Left colon (tissue), 2 donors: Measurements from ENCODE around the gene FAAH. TPM values are rescaled to one million over a fixed set of nuclear protein-coding genes. Genes with fewer than 3 reads are reported as not detected.
"Not testable (repeated sequence)": the region's sequence is repeated elsewhere in the genome, so short reads cannot be mapped to it uniquely, and the experiment has no call there.

ENCODE experiments used
- ATAC-seq: fragments of 200-7000 bp; cut with Tn5 transposase; one replicate; pipeline ENCODE4 v1.9.1; 2020; ENCODE audit warnings: mild to moderate bottlenecking, moderate library complexity
- DNase-seq, 2 donors: peaks; one replicate each; pipeline ENCODE4 v3.0.0-alpha.2; 2020
- intact Hi-C, 2 donors: fragments of 100-400 bp; cut with DNase I in 1 of 2; cut with micrococcal nuclease in 1 of 2; formaldehyde crosslinking; loops; one replicate each; pipeline versions ENCODE4 v1.11.2 to v1.14.0; 2022; cut with DNase I, micrococcal nuclease
- long read RNA-seq: library from polyadenylated mRNA; unstranded; transcript quantifications from one replicate; pipeline ENCODE4 v2.0.0, GENCODE V29; 2021
- total RNA-seq, 2 donors: library from RNA; stranded (reverse); fragmentation: NEBNext Ultra II Directional; extraction: Animal tissue kit (Norgen Biotek cat#: 25700); gene quantifications; one replicate each; pipeline ENCODE4 v1.2.1, GENCODE V29; 2021
- donor health status: DM: no; HTN: no; CAD: no.
- donor health status: DM: yes; HTN: yes; CAD: no.

Gene FAAH
- total RNA-seq: 10 to 100 TPM; 71.1 to 84.5 TPM
- long read RNA-seq, transcript FAAH-201 (15 exons, 2,094 nt): major isoform, 178 of 359 reads
- long read RNA-seq, partial matches to known transcripts: 24 of 359 reads
- long read RNA-seq, other reads (novel, unspliced or antisense): 157 of 359 reads

DNA sequence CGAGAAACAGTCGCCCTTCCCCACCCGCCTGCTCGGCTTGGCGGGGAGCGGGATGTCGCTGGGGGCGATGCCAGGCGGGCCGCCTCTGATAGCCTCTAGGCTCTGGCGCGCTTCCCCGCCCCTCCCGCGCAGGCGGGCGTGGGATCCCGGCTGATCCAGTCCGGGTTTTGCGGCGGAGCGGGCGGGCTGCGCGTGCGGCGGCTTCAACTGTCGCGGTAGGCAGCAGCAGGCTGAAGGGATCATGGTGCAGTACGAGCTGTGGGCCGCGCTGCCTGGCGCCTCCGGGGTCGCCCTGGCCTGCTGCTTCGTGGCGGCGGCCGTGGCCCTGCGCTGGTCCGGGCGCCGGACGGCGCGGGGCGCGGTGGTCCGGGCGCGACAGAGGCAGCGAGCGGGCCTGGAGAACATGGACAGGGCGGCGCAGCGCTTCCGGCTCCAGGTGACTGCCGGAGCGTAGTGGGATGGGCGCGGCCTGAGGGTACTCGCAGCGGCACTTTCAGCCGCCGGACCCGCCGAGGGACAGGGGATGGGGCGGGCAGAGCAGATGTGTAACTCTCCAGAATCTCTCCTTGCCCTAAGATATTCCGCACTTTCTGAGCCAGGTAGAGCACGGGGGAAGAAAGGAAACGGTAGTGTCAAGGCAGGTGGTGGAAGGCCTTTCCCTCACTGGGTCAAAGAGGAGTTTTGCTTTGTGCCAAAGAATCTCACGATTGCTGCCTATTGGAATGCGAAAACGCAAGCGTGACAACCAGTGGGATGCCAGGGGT, at the start of gene FAAH:
Gene FAAH (plus strand): TSS at position 210 of the 764 bp plus-strand sequence. CDS start 32 bp downstream, at position 242.
- ATAC-seq (peak; percentile 83), DNase-seq (peak; percentile 69 to 86)
- intact Hi-C loops: no loop called here

DNA sequence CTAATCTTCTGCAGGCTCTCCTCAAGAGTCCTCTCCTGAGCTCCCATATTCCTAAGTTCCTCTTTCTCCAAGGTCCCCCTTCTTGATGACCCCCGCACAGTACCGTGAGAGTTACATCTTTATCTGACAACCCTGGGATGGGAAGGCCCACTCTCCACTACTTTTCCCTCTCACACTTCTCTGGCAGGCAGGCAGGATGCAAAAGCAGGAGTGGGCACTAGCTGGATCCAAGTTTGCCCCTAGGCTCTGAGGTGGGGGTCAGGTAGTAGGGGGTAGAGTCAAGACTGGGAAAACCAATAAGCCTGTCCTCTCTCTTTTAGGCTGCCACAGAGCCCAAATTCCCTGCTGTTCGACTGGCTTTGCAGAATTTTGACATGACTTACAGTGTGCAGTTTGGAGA, 49.6 kb upstream of the FAAH start:
- intact Hi-C loops: no loop called here
- DNase-seq (no peak), ATAC-seq (no peak)

GRCh38 chr1:46345281-46345680, 48.8 kb upstream of the FAAH start:
- no peak for DNase-seq
- intact Hi-C loops: no loop called here
- ATAC-seq: no peak

GRCh38 chr1:46352363-46352762, 41.8 kb upstream of the FAAH start:
- intact Hi-C loops: no loop called here
- DNase-seq: no peak
- no peak for ATAC-seq

DNA sequence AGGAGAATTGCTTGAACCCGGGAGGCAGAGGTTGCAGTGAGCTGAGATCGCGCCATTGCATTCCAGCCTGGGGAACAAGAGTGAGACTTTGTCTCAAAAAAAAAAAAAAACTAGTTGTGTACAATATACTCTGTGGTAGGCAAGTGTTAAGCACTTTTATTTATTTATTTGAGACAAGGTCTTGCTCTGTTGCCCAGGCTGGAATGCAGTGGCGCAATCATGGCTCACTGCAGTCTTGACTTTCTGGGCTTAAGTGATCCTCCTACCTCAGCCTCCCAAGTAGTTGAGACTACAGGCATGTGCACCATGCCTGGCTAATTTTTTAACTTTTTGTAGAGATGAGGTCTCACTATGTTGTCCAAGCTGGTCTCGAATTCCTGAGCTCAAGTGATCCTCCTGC, 38.2 kb upstream of the FAAH start:
- DNase-seq, ATAC-seq, intact Hi-C loops: not testable (repeated sequence)

DNA sequence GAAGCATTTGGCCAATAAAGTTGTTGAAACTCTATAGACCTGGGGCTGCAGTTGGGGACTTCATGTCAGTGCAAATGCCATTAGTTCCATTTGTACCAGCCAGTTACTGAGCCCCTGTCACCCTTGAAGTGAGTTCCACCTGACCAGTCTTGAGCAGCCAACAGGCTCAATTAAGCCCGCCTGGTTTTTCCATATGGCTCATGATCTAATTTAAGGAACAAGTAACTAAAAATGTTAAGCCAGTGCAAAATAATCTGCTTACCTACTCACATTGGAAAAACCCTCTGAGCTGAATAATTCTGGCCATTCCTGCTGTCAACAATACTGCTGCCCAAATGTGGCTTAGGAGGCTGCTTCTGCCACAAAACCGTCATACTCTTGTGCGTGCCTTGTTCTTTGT, 32.0 kb upstream of the FAAH start:
- no peak for DNase-seq
- intact Hi-C loops: no loop called here
- ATAC-seq: no peak

GRCh38 chr1:46363121-46363520, 31.0 kb upstream of the FAAH start:
- ATAC-seq: no peak
- DNase-seq: no peak
- intact Hi-C loops: no loop called here

- DNase-seq (no peak), ATAC-seq (no peak)
- intact Hi-C loops: no loop called here
These were observed 29.5 kb upstream of the FAAH start for GRCh38 chr1:46364612-46365011.

DNA sequence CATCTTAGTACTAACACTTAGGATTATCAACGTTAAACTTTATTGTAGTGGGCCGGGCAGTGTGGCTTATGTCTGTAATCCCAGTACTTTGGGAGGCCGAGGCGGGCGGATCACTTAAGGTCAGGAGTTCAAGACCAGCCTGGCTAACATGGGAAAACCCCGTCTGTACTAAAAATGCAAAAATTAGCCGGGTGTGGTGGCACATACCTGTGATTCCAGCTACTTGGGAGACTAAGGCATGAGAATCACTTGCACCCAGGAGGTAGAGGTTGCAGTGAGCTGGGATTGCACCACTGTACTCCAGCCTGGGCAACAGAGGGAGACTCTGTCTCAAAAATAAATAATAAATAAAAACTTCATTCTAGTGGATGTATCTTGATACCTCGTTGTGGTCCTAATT, 28.3 kb upstream of the FAAH start:
- DNase-seq, intact Hi-C loops, ATAC-seq: not testable (repeated sequence)

GRCh38 chr1:46367072-46367471, 27.0 kb upstream of the FAAH start:
- no peak for ATAC-seq
- no peak for DNase-seq
- intact Hi-C loops: no loop called here

GRCh38 chr1:46367701-46368100, 26.4 kb upstream of the FAAH start:
- DNase-seq, ATAC-seq, intact Hi-C loops: not testable (repeated sequence)

GRCh38 chr1:46368791-46369190, 25.3 kb upstream of the FAAH start:
- ATAC-seq (no peak), DNase-seq (no peak)
- intact Hi-C loops: no loop called here

DNA sequence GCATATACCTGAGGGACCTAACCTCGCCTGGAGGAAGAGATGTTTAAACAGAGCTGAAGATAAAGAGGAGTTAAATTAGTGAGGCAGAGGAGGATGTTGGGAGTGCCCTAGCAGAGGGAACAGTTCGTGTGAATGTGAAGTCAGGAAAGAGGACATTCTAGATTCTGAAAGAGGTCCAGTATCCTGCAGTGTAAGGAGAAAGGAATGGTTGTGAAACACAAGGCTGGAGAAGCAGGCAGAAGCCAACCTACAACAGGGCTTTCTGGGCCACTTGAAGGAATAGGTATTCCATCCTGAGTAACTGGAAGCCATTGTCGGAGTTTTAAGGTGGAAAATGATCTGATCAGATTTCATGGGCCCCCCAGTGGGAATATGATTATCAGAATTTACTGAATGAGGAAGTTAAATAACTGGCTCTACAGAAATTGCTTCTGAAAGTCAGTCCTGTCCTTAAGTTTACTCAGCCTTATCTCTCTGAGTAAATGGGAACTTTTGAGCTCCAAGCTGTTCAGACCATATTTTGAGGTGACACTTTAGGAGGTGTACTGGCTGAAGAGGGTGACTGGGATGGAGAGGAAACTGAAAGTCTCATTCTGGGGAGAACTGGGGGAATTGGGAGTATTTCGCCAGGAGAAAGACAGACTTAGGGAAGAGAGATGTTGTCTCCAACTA, 24.4 kb upstream of the FAAH start:
- no peak for ATAC-seq
- DNase-seq: no peak
- intact Hi-C loops: no loop called here

DNA sequence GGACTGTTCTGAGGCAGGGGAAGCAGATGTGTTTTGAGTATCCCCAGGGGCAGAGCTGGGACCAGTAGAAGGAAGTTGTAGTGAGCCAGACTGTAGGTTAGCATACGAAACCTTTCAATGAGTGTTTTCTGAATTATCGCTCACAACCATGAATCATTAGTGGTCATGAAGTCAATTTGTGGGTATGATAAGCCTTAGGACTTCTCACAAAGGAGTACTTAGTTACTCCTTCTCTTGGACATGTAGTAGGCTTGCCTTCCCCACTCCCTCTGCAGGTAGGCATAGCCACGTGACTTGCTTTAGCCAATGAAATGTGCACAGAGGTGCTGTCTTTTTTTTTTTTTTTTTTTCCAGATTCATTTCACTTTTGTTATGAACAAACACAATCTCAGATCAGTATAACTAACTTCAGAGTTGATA, 23.9 kb upstream of the FAAH start:
- DNase-seq (no peak), ATAC-seq (no peak)

DNA sequence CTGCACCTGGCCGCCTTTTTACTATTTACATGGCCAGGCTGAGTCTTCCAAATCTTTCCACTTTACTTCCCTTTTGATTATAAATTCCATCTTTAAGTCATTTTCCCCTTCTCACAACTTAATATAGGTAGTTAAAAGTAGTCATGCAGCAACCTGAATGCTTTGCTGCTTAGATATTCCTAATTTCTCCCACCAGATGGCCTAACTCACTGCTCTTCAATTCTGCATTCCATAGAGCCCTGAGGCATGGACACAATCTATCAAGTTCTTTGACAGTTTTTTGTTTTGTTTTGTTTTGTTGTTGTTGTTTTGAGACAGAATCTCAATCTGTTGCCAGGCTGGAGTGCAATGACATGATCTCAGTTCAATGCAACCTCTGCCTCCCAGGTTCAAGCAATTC, 21.7 kb upstream of the FAAH start:
- intact Hi-C loops: no loop called here
- no peak for DNase-seq
- ATAC-seq: no peak

More for the DNA sequence above, 23.9 kb upstream of the FAAH start:
- intact Hi-C loops: no loop called here

DNA sequence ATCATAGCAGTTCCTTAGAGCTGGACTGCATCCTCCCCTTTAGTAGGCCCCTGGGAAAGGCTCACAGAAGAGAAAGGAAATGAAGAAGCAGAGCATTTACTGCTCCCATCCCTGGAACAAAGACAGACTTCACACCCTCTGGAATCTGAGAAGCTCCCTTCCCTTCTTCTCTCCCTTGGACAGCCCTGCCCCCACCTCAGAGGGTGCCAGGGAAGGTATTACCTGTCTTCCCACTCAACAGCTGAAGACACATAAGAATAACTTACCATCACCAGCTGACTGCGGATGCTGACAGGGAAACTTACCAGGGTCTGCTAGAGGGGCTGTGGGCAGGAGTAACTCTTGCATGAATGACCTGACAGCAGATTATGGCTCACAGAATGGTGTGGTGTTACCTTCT, 14.1 kb upstream of the FAAH start:
- no peak for DNase-seq
- intact Hi-C loops: no loop called here
- no peak for ATAC-seq

GRCh38 chr1:46380508-46380907, 13.6 kb upstream of the FAAH start:
- ATAC-seq (no peak), DNase-seq (no peak)
- intact Hi-C loops: no loop called here

GRCh38 chr1:46393510-46393909, 607 bp upstream of the FAAH start:
- intact Hi-C loops: no loop called here
- no peak for ATAC-seq
- DNase-seq: no peak

DNA sequence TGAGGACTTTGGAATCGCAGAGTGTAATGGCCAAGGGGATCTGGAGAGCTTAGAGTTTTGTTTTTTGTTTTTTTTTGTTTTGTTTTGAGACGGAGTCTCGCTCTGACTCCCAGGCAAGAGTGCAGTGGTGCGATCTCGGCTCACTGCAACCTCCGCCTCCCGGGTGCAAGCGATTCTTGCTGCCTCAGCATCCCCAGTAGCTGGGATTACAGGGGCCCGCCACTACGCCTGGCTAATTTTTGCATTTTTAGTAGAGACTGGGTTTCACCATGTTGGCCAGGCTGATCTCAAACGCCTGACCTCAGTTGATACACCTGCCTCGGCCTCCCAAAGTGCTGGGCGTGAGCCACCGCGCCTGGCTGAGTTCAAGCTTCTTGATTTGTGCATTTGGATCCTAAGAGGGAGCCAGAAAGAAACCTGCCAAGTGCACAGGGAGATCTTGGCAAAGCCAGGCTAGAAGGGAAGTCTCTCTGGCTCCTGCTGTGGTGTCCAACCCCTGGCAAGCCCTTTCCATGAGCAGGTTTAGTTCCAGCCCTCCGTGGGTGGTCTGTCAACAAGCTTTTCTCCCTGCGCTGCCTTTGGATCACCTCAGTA, 852 bp downstream of the FAAH start:
- intact Hi-C loops: no loop called here
- peak; percentile 26 for ATAC-seq
- no peak for DNase-seq
